Measurements from ENCODE around the gene SLC30A9. TPM values are rescaled to one million over a fixed set of nuclear protein-coding genes. Genes with fewer than 3 reads are reported as not detected.
A peak's percentile ranks its signal among the peaks of the same experiment; 100 is the strongest.

The SLC30A9 gene
- total and polyA plus RNA-seq, 2 donors (not counting 3 experiments of a cell fraction or from before 2014, with no cell fraction given), result 24.5 to 40.6 TPM

GRCh38 chr4:41989994-41990364, 351 bp upstream of the SLC30A9 start:
- H3K4me2 ChIP-seq (ENCODE audit: insufficient read depth, low read length), result peak overlapping the region; percentile 90
- H2AFZ ChIP-seq (ENCODE audit: low read depth, low read length), result peak overlapping the region; percentile 95
- no peak for DNase-seq (ENCODE audit: low read depth, low spot score)
- no peaks in the 10 kb centered on the region for H3K9me3 ChIP-seq (replicated peaks; ENCODE audit: control insufficient read depth, insufficient read depth, low read length)
- H3K79me2 ChIP-seq (ENCODE audit: control insufficient read depth, insufficient read depth, low read length), result peaks cover 16% of the 10 kb centered on the region
- no peaks in the 10 kb centered on the region for H3K27me3 ChIP-seq (ENCODE audit: control insufficient read depth in 2 of 2, insufficient read depth in 2 of 2, low read length in 2 of 2)
- peak overlapping the region; percentile 28 to 96 (median 85) for H3K4me3 ChIP-seq (replicated peaks in 1 of 3; ENCODE audit: insufficient read depth in 1 of 3, low read depth in 1 of 3, low read length in 3 of 3)
- peak overlapping the region; percentile 81 for H3K9ac ChIP-seq (replicated peaks; ENCODE audit: extremely low read depth, insufficient read depth, low read length)
- BruUV-seq (replicated peaks), result TSS peak; percentile 91
- intact Hi-C loops (cut with micrococcal nuclease), result loop anchor here (1.0 kb wide), 1 partner anchor 55 kb away; the partner anchor contains the start of gene TMEM33
- H4K20me1 ChIP-seq (replicated peaks; ENCODE audit: control insufficient read depth, extremely low read depth, insufficient read depth, low read length), result no peaks in the 10 kb centered on the region
- ChIA-PET CTCF (interaction anchor here (0.8 to 1.6 kb wide), 3 partner anchors 13 to 58 kb away, joined by 3 to 5 read pairs (median 3); no protein-coding TSS in a partner anchor), POLR2A (no interaction called here)
- dilution Hi-C loops (cut with MboI; ENCODE audit: extremely low pct_ligation_motif_present, low sequenced_read_pairs), result no loop called here
- H3K36me3 ChIP-seq (ENCODE audit: control insufficient read depth in 2 of 2, extremely low read depth in 1 of 2, insufficient read depth in 2 of 2, low read length in 2 of 2), result no peaks in the 10 kb centered on the region
- TF ChIP-seq FOS (IDR thresholded peaks at IDR 0.05; ENCODE audit: borderline replicate concordance, insufficient read depth, low read length) (no peak), POLR2AphosphoS5 (IDR thresholded peaks at IDR 0.05; ENCODE audit: insufficient read depth, low read depth, low read length) (no peak), POLR2A (IDR thresholded peaks at IDR 0.05; ENCODE audit: low read depth, low read length) (no peak), MAX (IDR thresholded peaks at IDR 0.05; ENCODE audit: insufficient read depth, insufficient read length) (no peak), GATA2 (IDR thresholded peaks at IDR 0.05; ENCODE audit: insufficient read depth, insufficient read length, low read depth, low read length) (no peak)
- H3K27ac ChIP-seq (ENCODE audit: insufficient read depth, low read depth, low read length), result peak overlapping the region; percentile 60
- FAIRE-seq, result no peak
- peaks cover 14% of the 10 kb centered on the region for H3K4me1 ChIP-seq (ENCODE audit: control insufficient read depth, extremely low read depth, insufficient read depth, low read length)
- no peaks in the 10 kb centered on the region for H3K9me1 ChIP-seq (replicated peaks; ENCODE audit: control insufficient read depth, extremely low read depth, insufficient read depth, low read length)

GRCh38 chr4:41991916-41992767, 1.8 kb downstream of the SLC30A9 start:
- Histone ChIP-seq H3K4me1 (ENCODE audit: control insufficient read depth, extremely low read depth, insufficient read depth, low read length) (peaks cover 14% of the 10 kb centered on the region), H3K9ac (replicated peaks; ENCODE audit: extremely low read depth, insufficient read depth, low read length) (no peak overlapping the region), H2AFZ (ENCODE audit: low read depth, low read length) (no peak overlapping the region), H3K79me2 (ENCODE audit: control insufficient read depth, insufficient read depth, low read length) (peaks cover 20% of the 10 kb centered on the region), H3K9me1 (replicated peaks; ENCODE audit: control insufficient read depth, extremely low read depth, insufficient read depth, low read length) (no peaks in the 10 kb centered on the region), H3K27ac (ENCODE audit: insufficient read depth, low read depth, low read length) (no peak overlapping the region), H3K27me3 (ENCODE audit: control insufficient read depth in 2 of 2, insufficient read depth in 2 of 2, low read length in 2 of 2) (no peaks in the 10 kb centered on the region), H4K20me1 (replicated peaks; ENCODE audit: control insufficient read depth, extremely low read depth, insufficient read depth, low read length) (no peaks in the 10 kb centered on the region), H3K36me3 (ENCODE audit: control insufficient read depth in 2 of 2, extremely low read depth in 1 of 2, insufficient read depth in 2 of 2, low read length in 2 of 2) (no peaks in the 10 kb centered on the region), H3K9me3 (replicated peaks; ENCODE audit: control insufficient read depth, insufficient read depth, low read length) (no peaks in the 10 kb centered on the region), H3K4me3 (replicated peaks in 1 of 3; ENCODE audit: insufficient read depth in 1 of 3, low read depth in 1 of 3, low read length in 3 of 3) (no peak overlapping the region), H3K4me2 (ENCODE audit: insufficient read depth, low read length) (peak overlapping the region; percentile 95)
- BruUV-seq (replicated peaks), result no TSS peak
- ChIA-PET CTCF (no interaction called here), POLR2A (no interaction called here)
- intact Hi-C loops (cut with micrococcal nuclease), result no loop called here
- FAIRE-seq, result no peak
- no peak for TF ChIP-seq FOS (IDR thresholded peaks at IDR 0.05; ENCODE audit: borderline replicate concordance, insufficient read depth, low read length)
- no peak for TF ChIP-seq JUN (IDR thresholded peaks at IDR 0.05; ENCODE audit: borderline replicate concordance, insufficient read depth, insufficient read length, low read depth)
- no peak for TF ChIP-seq MYC (IDR thresholded peaks at IDR 0.05; ENCODE audit: low read depth, low read length)
- no peak for TF ChIP-seq POLR2A (IDR thresholded peaks at IDR 0.05; ENCODE audit: low read depth, low read length)
- TF ChIP-seq GATA2 (IDR thresholded peaks at IDR 0.05; ENCODE audit: insufficient read depth, insufficient read length, low read depth, low read length), result no peak
- TF ChIP-seq EZH2 (IDR thresholded peaks at IDR 0.05; ENCODE audit: borderline replicate concordance, low read depth, low read length, severe bottlenecking), result no peak
- TF ChIP-seq CTCF (IDR thresholded peaks at IDR 0.05; ENCODE audit: extremely low read depth in 1 of 2, insufficient read depth in 1 of 2, low read depth in 1 of 2, low read length in 2 of 2), result no peak
- no peak for TF ChIP-seq MAX (IDR thresholded peaks at IDR 0.05; ENCODE audit: insufficient read depth, insufficient read length)
- no peak for TF ChIP-seq POLR2AphosphoS5 (IDR thresholded peaks at IDR 0.05; ENCODE audit: insufficient read depth, low read depth, low read length)
- dilution Hi-C loops (cut with MboI; ENCODE audit: extremely low pct_ligation_motif_present, low sequenced_read_pairs), result no loop called here
- no peak for DNase-seq (ENCODE audit: low read depth, low spot score)

Measured in endothelial cell of umbilical vein (primary cell).